Body of pancreas (tissue), 4 donors: ENCODE data around the gene CHCHD3.

ENCODE experiments used
- CTCF ChIP-seq, 7 experiments: fragments of 450-650 bp in 4 of 7; fragments of 200-600 bp in 3 of 7; sonication (generic) in 3 of 7; IDR thresholded peaks; one replicate each; pipeline ENCODE4 v1.5.1; 2016 to 2019; ENCODE audit warnings: antibody characterized with exemption in 7 of 7
- POLR2A ChIP-seq, 3 donors: fragments of 450-650 bp; IDR thresholded peaks; one replicate each; pipeline ENCODE4 v1.6.1; 2016; ENCODE audit warnings: antibody characterized with exemption in 3 of 3, mild to moderate bottlenecking in 2 of 3

- TF ChIP-seq POLR2A (IDR thresholded peaks at IDR 0.05) (no peak), CTCF (IDR thresholded peaks at IDR 0.05) (no peak)
These were observed 235.8 kb downstream of the CHCHD3 start for GRCh38 chr7:132846086-132846485.
